HEK293T (cell line): ENCODE data around the gene JARID2.

Source experiments
- ARNT ChIP-seq: fragments of 450-650 bp; IDR thresholded peaks from 2 replicates; pipeline ENCODE4 v1.6.1; 2017; ENCODE audit warnings: mild to moderate bottlenecking
- BHLHE40 ChIP-seq: fragments of 450-650 bp; IDR thresholded peaks from 2 replicates; pipeline ENCODE4 v1.6.1; 2016; ENCODE audit warnings: mild to moderate bottlenecking, moderate library complexity, borderline replicate concordance
- FOXA1 ChIP-seq: fragments of 450-650 bp; IDR thresholded peaks from 2 replicates; pipeline ENCODE4 v1.6.1; 2016; ENCODE audit warnings: mild to moderate bottlenecking
- FOXK2 ChIP-seq: fragments of 450-650 bp; IDR thresholded peaks from 2 replicates; pipeline ENCODE4 v1.6.1; 2016; ENCODE audit warnings: mild to moderate bottlenecking
- FOXM1 ChIP-seq: fragments of 450-650 bp; IDR thresholded peaks from 2 replicates; pipeline ENCODE4 v1.6.1; 2017; ENCODE audit warnings: mild to moderate bottlenecking, borderline replicate concordance
- HDGF ChIP-seq: fragments of 450-650 bp; IDR thresholded peaks from 2 replicates; pipeline ENCODE4 v1.6.1; 2017; ENCODE audit warnings: antibody characterized with exemption, borderline replicate concordance
- L3MBTL2 ChIP-seq: fragments of 450-650 bp; conservative IDR thresholded peaks from 2 replicates; pipeline ENCODE4 v1.6.1; 2016; ENCODE audit warnings: mild to moderate bottlenecking
- NFRKB ChIP-seq: fragments of 450-650 bp; IDR thresholded peaks from 2 replicates; pipeline ENCODE4 v1.6.1; 2016; ENCODE audit warnings: mild to moderate bottlenecking, moderate library complexity
- PKNOX1 ChIP-seq: fragments of 450-650 bp; IDR thresholded peaks from 2 replicates; pipeline ENCODE4 v1.6.1; 2016
- SP1 ChIP-seq: fragments of 450-650 bp; IDR thresholded peaks from 2 replicates; pipeline ENCODE4 v1.6.1; 2017
- SUZ12 ChIP-seq: fragments of 450-650 bp; IDR thresholded peaks from 2 replicates; pipeline ENCODE4 v1.6.1; 2016; ENCODE audit warnings: mild to moderate bottlenecking
- ZNF384 ChIP-seq: fragments of 450-650 bp; IDR thresholded peaks from 2 replicates; pipeline ENCODE4 v1.6.1; 2016

GRCh38 chr6:15431762-15432483 lies 186.1 kb downstream of the JARID2 start:
- TF ChIP-seq ZNF384 (no peak), PKNOX1 (no peak), FOXM1 (no peak), SUZ12 (no peak), BHLHE40 (no peak), SP1 (no peak), FOXK2 (no peak), HDGF (no peak), FOXA1 (no peak), ARNT (no peak), NFRKB (no peak), L3MBTL2 (no peak)
